HPDE6-E6E7 (cell line): Measurements from ENCODE around the gene KRT86.
"Not testable (repeated sequence)": the region's sequence is repeated elsewhere in the genome, so short reads cannot be mapped to it uniquely, and the experiment has no call there.

ENCODE experiments used
- DNase-seq: peaks from one replicate; pipeline ENCODE4 v3.0.0; 2011; ENCODE audit warnings: missing footprints; ENCODE audit errors: extremely low spot score

KRT86 gene

DNA sequence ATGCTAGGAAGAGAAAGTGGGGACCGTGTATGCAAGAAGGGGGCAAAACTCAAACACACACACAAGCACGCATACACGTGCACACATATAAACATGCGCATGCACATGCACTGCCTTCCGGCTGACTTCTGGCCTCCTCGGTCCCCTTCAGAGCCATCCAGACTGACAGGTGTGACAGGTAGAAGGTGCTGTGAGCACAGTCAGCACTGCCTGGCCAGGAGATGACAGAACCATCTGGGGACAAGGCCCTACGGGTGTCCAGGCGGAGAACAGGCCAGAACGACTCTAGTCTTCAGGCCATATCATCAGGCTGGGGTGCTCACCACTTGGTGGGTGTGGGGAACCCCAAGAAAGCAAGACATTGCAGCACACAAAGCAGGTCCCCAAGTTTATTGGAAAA, 39.5 kb downstream of the KRT86 start:
- DNase-seq: no peak

DNA sequence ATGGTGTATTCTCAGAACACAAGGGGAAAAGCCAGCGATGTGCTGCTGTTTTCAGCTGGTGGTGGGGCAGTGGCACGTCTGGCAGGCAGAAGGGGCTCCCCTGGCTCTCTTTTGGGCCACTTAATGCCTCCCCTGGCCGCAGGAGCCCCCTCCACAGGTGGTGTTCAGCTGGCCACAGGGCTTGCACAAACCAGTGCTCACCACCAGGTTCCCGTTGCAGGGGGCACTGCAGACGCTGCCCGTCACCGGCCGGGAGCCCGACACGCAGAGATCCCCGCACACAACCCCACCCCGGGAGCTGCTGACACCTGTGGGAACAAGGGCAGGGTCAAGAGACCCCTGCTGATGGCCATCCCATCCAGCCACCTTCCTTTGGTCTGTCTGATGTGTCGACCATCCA, 40.1 kb downstream of the KRT86 start:
- DNase-seq: no peak

DNA sequence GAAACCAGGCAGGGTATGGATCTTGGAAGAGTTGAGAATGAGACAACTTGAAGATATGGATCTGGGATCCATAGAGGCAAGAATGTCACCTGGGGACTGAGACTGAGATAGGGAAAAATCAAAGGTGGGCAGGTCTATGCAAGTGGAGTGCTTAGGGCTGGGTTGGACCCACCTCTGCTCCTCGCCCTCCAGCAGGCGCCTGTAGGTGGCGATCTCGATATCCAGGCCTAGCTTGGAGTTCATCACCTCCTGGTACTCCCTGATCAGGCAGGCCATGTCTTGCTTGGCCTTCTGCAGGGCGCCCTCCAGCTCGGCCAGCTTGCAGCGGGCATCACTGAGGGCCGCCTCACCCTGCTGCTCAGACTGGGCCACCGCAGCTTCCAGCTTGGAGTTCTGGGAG, 41.3 kb downstream of the KRT86 start:
- not testable (repeated sequence) for DNase-seq

DNA sequence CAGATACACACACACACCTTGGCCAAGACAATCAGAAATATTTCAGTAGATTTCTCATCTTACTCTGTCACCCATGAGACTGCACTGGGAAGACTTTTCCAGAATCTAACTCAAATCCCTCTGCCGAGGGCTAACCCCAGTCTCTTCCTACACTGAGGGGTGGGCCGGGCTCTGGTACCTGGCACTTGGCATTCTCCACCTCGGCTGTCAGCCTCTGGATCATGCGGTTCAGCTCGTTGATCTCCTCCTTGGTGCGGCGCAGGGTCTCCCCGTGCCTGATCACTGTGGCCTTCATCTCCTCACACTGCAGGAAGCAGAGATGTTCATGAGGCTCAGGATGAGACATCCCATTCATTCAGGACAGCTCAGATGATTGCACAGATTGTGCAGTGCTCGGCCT, 41.8 kb downstream of the KRT86 start:
- no peak for DNase-seq

DNA sequence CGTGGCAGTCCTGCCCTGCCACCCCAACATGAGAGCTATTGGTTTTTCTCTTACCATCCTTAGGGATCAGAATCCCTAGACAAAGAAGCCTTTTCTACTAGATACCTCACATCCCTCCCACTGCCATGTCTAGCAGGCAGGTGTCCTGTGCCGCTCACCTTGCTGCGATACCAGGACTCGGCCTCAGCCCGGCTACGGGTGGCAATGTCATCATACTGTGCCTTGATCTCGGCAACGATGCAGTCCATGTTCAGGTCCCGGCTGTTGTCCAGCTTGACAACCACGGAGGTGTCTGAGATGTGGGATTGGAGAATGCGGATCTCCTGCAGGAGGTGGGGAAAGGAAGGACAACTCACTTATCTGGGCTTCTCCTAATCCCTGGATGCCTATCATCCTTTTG, 42.3 kb downstream of the KRT86 start:
- DNase-seq: no peak

DNA sequence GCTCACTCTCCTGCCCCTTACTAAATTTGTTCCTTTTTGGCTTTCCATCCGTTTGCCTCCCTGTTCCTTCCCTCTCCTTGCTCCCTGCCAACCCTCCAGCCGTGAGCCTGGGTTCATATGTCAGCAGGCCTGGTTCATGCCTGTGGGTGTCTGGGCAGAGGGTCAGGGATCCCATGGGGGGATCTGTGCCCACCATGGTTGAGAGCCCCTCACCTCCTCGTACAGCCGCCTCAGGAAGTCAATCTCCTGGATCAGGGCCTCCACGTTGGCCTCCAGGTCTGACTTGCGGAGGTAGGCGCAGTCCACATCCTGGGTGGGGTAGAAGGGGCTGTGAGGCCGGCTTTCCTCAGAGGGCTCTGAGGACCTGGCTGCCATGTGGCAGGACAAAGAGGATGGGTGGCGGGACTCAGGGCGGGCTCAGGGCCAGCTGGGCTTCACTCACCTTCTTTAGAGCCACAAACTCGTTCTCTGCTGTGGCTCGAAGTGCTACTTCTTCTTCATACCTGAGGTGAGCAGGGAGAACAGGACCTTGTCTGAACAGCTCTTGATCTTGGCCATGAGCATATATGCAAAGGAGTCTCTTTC, 43.1 kb downstream of the KRT86 start:
- no peak for DNase-seq

DNA sequence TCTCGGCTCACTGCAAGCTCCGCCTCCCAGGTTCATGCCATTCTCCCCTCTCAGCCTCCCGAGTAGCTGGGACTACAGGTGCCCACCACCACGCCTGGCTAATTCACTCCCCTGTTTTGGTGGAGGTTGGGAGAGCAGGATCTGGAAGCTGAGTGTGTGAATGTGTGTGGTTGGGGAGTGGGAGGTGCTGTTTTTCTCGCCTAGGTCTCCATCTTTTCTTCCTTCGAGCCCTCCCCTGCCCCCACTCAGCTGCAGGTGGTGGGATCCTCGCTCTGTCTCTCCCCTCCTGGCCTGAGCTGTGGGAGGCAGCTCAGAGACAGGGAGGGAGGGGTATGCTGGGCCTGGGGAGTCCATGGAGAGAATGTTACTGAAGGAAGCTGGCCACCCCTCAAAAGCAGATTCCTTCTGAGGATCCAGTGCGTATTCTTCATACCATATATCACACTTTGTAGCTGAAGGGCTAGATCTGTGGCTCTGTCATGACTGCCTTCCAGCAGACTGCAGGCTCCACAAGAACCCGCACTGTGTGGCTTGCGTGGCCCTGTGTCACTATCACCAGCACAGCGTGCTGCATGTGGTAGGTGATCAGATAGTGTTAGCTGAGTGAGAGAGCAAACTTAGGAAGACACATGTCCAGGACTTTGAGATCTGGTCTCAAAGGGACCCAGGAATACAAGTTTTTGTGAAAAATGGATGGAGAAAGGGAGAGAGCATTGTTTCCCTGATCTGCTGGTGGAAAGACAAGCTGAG, 44.0 kb downstream of the KRT86 start:
- no peak for DNase-seq

DNA sequence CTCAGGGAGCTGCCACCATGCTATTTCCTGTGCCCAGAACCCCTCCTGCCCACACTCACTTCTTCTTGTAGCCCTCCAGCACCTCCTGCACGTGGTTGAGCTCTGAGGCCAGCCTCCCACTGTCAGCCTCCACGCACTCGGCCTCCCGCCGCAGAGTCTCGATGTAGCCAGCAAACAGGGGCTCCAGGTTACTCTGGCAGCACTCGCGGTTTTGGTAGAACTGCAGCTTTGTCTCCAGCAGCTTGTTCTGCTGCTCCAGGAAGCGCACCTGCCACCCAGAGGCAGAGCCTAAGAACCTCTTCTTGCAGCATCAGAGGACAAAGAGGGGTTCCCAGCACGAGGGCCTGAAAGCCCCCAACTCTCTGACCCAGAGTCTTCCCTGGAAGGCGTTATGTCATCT, 44.7 kb downstream of the KRT86 start:
- no peak for DNase-seq

DNA sequence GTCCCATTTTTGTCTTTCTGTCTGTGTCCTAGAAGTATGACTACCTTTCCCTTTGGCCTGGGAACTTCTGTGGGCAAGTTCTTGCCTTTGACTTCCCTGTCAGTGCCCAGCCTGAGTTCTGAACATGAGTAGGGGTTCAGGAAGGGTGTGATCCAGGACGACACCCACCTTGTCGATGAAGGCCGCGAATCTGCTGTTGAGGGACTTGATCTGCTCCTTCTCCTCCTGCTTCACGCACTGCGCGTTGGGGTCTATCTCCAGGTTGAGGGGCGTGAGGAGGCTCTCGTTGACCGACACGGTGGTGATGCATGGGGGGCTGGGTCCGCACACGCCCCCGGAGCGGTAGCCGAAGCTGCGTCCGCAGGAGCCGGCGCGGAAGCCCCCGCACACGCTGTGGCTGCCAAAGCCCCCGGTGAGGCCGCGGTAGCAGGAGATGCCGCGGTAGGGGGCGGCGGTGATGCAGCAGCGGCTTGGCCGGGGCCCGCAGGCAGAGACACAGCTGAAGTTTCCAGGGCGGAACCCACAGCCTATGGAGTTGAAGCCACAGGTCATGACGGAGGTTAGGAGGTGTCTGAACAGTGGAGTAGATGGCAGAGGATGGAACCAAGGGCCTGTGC, 46.4 kb downstream of the KRT86 start, which contains the start of gene KRT83:
TSS of gene KRT83 (minus strand) at position 615 of the 617 bp plus-strand sequence. CDS start at position 552, 63 bp downstream.
- no peak for DNase-seq

DNA sequence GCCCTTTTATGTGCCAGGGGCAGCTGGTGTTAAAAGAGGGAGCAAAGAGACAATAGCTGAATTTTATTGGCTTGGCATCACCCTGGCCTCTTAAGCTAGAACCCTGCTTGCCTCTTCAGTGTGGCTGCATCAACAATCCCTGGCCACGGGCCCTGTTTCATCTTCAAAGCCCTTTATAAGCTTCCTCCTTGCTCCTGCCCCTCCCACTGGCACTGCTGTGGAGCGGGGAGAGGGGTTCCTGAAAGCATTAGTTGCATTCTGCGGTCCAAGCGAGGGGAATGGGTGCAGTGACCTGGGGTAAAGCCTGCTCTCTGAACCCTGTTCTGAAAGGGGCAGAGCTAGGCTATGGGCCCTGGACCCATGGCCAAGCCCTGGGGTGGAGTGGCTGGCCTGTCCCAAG, 47.0 kb downstream of the KRT86 start:
- DNase-seq: no peak

DNA sequence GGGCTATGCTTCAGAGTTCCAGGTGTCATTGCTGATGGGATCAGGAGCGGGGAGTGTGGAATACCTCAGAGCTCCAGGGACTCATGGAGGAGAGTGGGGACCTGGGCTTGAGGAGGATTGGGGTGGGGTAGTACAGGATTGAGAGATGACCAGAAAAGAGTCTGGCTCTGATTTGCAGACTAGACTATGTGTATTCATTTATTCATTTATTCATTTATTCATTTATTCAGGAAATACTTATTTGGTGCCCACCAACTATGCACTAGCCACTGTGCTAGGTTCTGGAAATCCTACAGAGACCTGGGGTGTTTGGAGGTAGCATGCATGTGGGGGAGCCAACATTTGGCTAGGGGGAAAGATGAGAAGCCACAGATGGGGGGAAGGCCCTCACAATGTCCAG, 47.6 kb downstream of the KRT86 start:
- DNase-seq: no peak

DNA sequence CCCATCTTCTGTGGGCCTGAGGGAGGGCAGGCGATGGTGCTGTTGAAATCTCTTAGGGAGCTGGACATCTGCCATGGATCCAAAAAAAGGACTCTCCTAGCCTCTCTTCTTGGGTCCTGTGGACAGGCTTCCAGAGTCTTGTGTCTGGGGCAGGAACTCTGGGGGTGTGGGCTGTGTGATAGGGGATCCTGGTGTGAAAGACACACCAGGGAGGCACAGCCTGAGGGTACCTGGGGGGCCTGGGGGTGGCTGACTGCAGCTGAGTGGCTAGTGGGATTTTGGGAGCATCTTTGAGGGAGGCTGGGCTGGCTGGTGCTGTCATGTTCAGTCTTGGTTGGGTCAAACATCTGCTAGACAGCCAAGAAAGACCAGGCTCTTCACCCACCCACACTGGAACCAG, 48.6 kb downstream of the KRT86 start:
- no peak for DNase-seq

DNA sequence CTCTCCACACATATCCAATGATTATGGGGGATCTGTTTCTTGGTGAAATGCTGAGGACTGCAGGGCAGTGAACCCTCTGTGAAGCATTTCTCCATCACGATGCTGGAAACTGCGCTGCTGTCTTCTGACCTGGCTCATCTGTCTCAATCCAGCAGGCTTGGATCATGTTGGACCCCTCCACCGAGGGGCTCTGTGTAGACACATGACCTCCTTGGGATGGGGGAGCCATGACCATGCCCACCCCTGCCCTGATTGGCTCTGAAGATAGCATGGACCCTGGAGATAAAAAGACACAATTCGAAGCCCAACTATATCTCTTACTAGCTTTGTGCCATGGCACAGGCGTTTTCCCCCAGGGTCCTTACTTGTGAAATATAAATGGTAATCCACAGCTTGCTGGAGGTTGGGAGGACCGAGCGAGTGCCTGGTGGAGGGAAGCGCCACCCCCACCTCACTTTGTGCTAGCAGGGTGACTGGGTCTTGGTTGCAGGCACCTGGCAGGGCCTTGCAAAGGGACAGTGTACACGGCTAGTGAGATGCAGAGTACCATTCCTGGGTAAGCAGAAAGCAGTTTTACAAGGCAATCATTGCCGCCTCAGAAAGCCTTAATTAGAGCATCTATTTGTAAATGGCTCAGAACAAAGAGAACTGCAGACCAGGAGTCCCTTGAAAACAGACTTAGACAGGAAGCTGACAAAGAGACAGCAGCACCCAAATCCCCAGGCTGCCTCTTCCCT, 49.1 kb downstream of the KRT86 start:
- no peak for DNase-seq

DNA sequence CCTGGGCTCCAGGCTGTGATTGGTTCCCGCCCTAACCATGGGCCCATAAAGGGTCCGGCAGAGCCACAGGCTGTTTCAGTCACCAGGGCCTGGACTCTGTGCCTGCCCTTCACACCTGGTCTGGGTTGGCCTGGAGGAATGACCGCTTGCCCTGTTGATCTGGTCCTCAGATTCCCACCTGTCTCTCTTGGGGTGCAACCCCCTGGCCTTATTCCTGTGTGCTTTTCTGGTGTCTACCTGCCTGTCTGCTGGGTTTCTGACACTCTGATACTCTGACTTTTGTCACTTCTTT, 49.7 kb downstream of the KRT86 start:
- DNase-seq: no peak

DNA sequence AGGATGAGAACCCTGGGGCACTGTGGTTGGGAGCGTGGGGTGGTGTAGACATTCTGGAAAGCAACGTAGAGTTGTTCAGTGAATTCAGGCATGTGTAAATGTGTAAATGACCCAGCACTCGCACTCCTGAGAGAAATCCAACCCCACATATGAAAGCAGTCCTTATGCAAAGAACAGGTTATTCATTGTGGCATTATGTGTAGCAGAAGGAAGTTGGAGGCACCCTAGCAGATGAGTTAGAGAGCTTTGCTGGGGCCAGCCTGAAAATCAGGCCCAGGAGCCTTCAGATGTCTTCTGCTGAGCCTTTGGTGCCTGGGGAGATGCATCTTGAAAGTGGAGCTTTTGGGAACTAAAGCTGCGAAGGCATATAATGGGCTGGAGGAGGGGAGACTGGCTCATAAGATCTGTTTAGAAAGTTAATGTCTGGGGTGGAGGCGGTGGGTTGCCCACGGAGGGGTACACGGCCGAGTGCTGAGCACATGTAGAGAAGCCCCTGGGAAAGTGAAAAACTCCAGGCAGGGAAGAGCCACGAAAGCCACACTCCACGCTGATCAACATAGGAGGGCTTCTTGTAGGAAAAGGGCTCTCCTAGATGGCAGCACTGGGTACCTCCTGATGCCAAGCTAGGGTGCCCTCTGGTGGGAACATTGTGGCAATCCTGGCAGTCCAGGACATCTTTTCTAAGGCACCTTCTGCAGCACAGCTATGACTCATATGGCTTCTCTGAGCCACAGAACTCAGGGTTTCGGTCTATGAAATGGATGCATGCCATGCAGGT, 52.8 kb downstream of the KRT86 start:
- DNase-seq: peak; percentile 99

DNA sequence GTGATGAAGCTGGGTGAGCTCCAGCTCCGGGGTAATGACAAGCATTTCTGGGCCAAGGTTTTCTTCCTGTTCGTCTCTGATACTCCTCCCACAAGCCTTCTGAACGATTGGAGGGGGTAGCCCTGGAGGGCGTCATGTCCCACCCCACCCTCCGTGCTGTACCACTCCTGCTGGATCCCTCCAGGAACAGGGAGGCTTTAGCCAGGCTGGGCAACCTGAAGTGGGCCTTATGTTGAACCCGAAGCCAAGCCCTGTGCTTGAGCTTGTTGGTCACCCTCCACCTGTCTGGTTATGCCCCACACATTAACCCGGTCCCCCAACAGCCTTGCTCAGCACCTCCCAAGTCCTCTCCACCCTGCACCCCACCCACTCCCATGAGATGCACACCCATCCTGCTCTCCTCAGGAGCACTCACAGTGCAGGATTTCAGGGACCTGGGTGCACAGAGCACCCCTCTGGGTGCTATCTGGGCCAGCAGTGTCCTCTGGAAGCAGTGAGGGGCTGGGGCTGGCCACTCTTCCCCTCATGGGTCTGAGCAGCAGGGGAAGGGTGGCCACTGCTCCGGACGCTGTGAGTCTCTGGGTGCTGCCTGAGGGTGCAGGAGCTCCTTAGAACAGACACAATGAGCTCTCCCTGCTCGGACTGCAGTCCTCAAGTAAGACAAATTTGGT, 53.5 kb downstream of the KRT86 start:
- DNase-seq: no peak

DNA sequence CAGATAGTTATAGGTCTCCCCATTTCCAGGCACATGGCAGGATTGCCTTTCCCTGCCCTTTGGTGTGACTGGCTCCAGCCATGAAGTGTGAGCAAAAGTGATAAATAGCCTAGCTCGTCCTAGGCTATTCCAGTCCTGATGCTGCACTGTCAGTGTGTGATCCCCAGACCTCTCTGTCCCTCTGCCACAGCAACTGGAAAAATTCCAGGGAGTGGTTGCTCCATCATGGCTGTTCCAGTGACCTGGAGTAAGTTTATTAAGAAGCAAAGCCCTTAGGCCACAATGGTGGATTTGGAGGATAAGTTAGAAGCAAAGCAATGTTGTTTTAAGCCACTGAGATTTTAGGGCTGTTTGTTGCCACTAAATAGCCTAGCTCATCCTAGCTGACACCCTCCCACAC, 56.6 kb downstream of the KRT86 start:
- no peak for DNase-seq

DNA sequence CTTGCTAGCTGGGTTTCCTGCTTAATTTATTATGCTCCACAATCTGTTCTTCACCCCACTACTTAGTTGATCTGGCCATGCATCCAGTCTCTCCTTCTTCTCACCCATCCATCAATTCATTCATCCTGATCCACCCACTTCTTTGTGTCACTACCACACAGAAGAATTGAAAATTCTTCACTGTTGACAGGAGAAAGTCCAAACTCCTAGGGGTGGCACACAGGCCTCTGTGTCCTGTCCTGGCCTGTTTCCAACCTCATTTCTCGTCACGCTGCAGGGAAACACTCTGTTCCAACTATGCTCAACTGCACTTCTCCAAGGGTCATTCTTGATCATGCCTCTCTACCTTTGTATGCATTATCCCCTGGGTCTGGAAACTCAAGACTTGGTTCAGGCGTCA, 57.4 kb downstream of the KRT86 start:
- no peak for DNase-seq

DNA sequence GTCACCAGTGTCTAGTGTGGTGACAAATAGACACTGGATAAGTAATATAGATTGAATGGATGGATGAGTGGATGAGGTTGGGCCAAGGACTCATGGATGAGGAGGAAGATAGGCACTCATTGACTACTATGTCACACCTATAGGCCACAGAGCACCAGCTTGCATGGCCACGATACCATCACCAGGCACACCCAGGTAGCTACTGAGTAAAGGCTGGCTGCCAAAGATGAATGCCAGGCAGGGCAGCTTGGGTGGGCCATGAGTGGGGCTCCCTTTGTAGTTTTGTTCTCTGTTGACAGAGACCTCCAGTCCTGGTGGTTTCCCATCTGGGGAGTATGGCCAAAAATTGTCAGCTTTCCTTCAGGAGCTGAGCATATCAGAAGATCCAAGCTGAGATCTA, 57.9 kb downstream of the KRT86 start:
- DNase-seq: no peak

DNA sequence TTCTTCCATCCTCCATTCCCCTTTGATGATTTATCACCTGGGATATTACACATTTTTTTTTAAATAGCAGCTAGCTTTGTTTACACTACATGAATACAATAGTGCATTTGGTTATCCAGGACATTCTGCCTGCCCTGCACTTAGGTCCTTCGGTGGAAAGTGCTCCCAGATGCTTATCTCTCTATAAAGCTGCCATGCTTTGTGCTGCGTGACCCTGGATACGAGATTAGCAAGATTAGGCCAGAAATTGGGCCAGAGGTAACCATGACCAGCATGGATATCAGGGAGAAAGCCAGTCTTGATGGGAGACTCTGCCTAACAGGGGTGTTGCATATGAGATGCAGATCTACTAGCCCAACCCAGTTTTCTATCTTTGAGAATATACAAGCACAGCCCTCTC, 58.9 kb downstream of the KRT86 start:
- DNase-seq: no peak

DNA sequence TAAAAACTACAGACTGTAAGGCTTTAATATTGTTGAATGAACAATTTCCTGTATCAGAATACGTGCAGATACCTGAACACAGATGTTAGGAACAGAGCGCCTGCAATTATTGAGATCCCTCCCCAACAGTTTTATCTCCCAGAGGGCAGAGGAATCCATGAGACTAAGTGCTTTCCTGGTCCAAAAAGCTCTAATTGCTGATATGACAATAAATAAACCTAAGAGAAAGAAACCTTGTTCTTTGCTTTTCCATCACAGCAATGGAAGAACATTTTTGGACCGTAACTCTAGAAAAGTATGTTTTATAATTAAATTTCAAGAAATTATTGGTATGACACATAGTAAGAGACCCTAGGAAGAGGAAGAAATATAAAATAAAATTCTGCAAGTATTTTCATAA, 59.7 kb downstream of the KRT86 start:
- DNase-seq: no peak
